ENCODE data around the gene DIO3.

Gene DIO3

DNA sequence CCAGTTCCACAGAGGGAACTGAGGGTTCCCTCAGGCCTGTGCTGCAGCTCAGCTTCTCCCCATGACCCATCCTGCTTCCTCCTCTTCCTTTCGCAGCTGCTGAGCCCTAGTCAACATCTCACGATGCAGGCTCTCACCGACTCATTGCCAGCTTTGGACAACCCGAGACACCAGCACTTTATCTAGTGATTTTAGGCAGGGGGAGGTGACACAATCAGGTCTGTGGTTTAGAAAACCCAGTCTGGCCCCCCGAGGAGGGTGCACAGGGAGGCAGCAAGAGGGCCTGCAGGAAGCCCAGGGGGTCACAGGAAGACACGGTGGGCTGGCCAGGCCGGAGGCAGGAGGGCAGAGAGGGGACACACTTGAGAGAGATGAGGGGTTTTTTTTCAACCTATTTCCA is 35.4 kb downstream of the DIO3 start:
- TF ChIP-seq, protein P1, sequence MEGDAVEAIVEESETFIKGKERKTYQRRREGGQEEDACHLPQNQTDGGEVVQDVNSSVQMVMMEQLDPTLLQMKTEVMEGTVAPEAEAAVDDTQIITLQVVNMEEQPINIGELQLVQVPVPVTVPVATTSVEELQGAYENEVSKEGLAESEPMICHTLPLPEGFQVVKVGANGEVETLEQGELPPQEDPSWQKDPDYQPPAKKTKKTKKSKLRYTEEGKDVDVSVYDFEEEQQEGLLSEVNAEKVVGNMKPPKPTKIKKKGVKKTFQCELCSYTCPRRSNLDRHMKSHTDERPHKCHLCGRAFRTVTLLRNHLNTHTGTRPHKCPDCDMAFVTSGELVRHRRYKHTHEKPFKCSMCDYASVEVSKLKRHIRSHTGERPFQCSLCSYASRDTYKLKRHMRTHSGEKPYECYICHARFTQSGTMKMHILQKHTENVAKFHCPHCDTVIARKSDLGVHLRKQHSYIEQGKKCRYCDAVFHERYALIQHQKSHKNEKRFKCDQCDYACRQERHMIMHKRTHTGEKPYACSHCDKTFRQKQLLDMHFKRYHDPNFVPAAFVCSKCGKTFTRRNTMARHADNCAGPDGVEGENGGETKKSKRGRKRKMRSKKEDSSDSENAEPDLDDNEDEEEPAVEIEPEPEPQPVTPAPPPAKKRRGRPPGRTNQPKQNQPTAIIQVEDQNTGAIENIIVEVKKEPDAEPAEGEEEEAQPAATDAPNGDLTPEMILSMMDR (IDR thresholded peaks at IDR 0.05; ENCODE audit: low read depth, low read length, missing control alignments) = no peak
- H3K4me3 ChIP-seq (replicated peaks; ENCODE audit: low read depth, low read length) = no peak overlapping the region
- no peak for DNase-seq (ENCODE audit: extremely low read depth, low read depth)

DNA sequence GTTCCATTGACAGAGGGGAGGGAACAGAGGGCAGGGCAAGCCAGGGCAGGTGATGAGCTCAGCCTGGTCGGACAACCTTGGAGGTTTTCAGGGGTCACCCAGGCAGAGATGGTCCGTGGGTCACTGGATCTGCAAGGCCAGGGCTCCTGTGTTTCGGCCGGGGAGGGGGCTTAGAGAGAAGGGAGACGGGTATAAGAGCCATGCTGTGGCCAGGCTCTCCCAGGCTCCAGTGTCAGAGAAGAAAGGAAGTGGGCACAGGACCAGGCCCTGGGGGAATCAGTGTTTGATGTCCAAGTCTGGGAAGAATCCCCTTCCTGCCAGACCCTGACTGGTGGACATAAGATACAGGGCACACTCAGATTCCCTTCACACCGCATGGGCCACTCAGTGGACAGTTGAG is 36.9 kb downstream of the DIO3 start:
- DNase-seq (ENCODE audit: extremely low read depth, low read depth) = no peak
- TF ChIP-seq, protein P1 (IDR thresholded peaks at IDR 0.05; ENCODE audit: low read depth, low read length, missing control alignments) = no peak
- no peak overlapping the region for H3K4me3 ChIP-seq (replicated peaks; ENCODE audit: low read depth, low read length)

DNA sequence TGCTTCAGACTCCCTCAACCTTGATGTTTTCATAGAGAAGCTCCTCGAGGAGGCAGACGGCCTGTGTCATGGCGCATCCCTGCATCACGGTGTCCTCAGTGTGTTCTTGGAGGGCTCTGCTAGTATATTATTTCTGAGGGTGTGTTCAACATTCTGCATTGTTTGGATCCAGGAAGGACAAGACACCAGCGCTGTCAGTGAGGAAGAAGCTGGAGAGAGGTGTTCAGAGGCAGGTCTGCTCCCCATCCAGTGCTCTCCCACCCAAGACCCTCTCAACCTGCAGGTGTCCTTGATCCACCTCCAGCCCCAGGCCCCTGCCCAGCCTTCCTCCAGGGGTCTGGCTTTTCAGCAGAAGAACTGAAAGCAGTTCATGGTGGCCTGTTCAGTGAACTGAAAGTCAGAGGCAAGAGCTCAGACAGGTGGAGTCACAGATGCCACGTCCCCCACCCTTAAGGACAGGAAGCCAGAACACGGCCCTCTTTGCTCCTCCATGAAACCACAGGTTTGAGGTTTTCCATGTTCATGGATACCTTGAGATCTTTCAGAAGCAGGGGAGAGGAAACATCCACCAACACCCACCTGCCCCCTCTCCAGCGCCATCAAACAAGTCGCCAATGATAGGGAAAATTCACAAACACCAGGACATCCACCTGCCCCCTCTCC is 37.4 kb downstream of the DIO3 start:
- TF ChIP-seq, protein P1 (IDR thresholded peaks at IDR 0.05; ENCODE audit: low read depth, low read length, missing control alignments) = no peak
- DNase-seq (ENCODE audit: extremely low read depth, low read depth) = no peak
- no peak overlapping the region for H3K4me3 ChIP-seq (replicated peaks; ENCODE audit: low read depth, low read length)

GRCh38 chr14:101599234-101599885 is 38.1 kb downstream of the DIO3 start:
- no peak overlapping the region for H3K4me3 ChIP-seq (replicated peaks; ENCODE audit: low read depth, low read length)
- TF ChIP-seq, protein P1 (IDR thresholded peaks at IDR 0.05; ENCODE audit: low read depth, low read length, missing control alignments) = no peak
- DNase-seq (ENCODE audit: extremely low read depth, low read depth) = no peak

- TF ChIP-seq, protein P1 (IDR thresholded peaks at IDR 0.05; ENCODE audit: low read depth, low read length, missing control alignments) = no peak
- DNase-seq (ENCODE audit: extremely low read depth, low read depth) = no peak
- no peak overlapping the region for H3K4me3 ChIP-seq (replicated peaks; ENCODE audit: low read depth, low read length)
Measured at GRCh38 chr14:101600336-101600890, 39.1 kb downstream of the DIO3 start.

DNA sequence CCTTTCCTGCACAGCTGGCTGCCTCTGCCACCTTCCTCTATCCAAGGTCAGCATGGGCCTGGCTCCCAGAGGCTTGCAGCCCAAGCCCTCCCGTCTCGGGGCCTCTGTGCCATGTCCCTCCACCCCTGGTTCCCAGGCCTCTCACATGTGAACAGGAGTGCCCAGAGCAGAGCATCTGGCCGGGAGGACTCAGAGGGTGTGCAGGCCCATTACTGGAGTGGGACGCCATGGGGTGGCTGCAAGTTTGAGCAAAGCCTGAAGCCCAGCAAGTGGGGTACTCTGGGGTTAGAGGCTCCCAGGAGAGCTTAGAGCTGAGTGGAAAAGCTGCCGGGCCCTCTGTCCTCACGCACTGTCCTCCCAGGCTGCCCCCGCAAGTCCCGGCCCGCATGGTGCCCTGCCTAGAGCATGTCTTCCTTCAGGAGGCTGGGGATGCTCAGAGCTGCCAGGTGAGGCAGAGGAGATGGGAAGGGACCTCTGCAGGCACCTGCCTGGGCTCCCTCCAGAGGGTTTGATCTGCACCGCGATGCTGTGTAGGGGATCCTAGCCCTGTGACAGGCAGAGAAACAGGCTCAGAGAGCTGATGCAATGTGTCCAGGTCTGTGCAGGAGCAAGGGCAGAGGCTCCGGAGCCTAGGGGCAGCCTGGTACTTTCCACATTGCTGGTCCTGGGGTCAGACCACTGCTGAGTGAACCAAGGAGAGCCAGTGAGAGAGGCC is 39.8 kb downstream of the DIO3 start:
- TF ChIP-seq, protein P1 (IDR thresholded peaks at IDR 0.05; ENCODE audit: low read depth, low read length, missing control alignments) = no peak
- H3K4me3 ChIP-seq (replicated peaks; ENCODE audit: low read depth, low read length) = no peak overlapping the region
- DNase-seq (ENCODE audit: extremely low read depth, low read depth) = no peak

Measured in HFF-Myc (cell line).